IMR-90 (cell line): ENCODE data around the gene PRR33. TPM values are rescaled to one million over a fixed set of nuclear protein-coding genes. Genes with fewer than 3 reads are reported as not detected.

Experiments used
- ATAC-seq: fragments of 200-7000 bp; cut with Tn5 transposase; 2 replicates; pipeline ENCODE4 v1.9.1; 2020; ENCODE audit warnings: low read depth, mild to moderate bottlenecking, moderate library complexity
- BruUV-seq: library from RNA; stranded (reverse); fragments of 400-500 nt; replicated peaks from 2 replicates; lab custom pipeline; 2021; lab: Mats Ljungman, UMichigan
- CTCF ChIA-PET: fragments of 300-600 bp; formaldehyde crosslinking; extraction: SDS; loops from one replicate; lab custom pipeline; 2021; ENCODE audit warnings: antibody characterized with exemption; lab: Yijun Ruan, JAX
- POLR2A ChIA-PET: fragments of 300-600 bp; sonication (Branson Sonifier 250); formaldehyde crosslinking; loops from one replicate; lab custom pipeline; 2022; ENCODE audit warnings: antibody characterized with exemption; ENCODE audit not compliant: unreplicated experiment; lab: Charles Lee
- DNase-seq: peaks from one replicate; pipeline ENCODE4 v3.0.0; 2013
- H2AFZ ChIP-seq: replicated peaks from 2 replicates; pipeline ENCODE3; 2013; ENCODE audit warnings: low read length, mild to moderate bottlenecking; ENCODE audit not compliant: poor library complexity
- H2AK5ac ChIP-seq: 2 replicates; pipeline ENCODE4 v1.6.1; 2013; ENCODE audit warnings: low read depth, low read length, inconsistent platforms
- H2AK9ac ChIP-seq: replicated peaks from 2 replicates; pipeline ENCODE3; 2013; ENCODE audit warnings: mild to moderate bottlenecking, low read depth, low read length, moderate library complexity; ENCODE audit not compliant: poor library complexity
- H2BK120ac ChIP-seq: 2 replicates; pipeline ENCODE4 v1.6.1; 2013; ENCODE audit warnings: low read depth, low read length, inconsistent platforms
- H2BK15ac ChIP-seq: 3 replicates; pipeline ENCODE4 v1.6.1; 2013; ENCODE audit warnings: low read depth, low read length, inconsistent platforms
- H2BK20ac ChIP-seq: 2 replicates; pipeline ENCODE4 v1.6.1; 2013; ENCODE audit warnings: low read depth, mild to moderate bottlenecking, inconsistent platforms, low read length, moderate library complexity
- H2BK5ac ChIP-seq: 2 replicates; pipeline ENCODE4 v1.6.1; 2013; ENCODE audit warnings: mild to moderate bottlenecking, low read depth, low read length, inconsistent platforms; ENCODE audit not compliant: poor library complexity, severe bottlenecking
- H3K14ac ChIP-seq: replicated peaks from 2 replicates; pipeline ENCODE4 v1.6.1; 2013; ENCODE audit warnings: low read depth, low read length, inconsistent platforms
- H3K18ac ChIP-seq: 2 replicates; pipeline ENCODE4 v1.6.1; 2013; ENCODE audit warnings: low read depth, low read length, control low read depth
- H3K23ac ChIP-seq: 2 replicates; pipeline ENCODE4 v1.6.1; 2013; ENCODE audit warnings: low read depth, low read length, inconsistent platforms
- H3K27ac ChIP-seq: 2 replicates; pipeline ENCODE4 v1.5.1; 2013; ENCODE audit warnings: mild to moderate bottlenecking, control low read depth, low read length; ENCODE audit not compliant: insufficient read depth
- H3K27me3 ChIP-seq: 2 replicates; pipeline ENCODE4 v1.6.1; 2013; ENCODE audit warnings: low read length; ENCODE audit not compliant: control insufficient read depth, insufficient read depth
- H3K36me3 ChIP-seq: 2 replicates; pipeline ENCODE4 v1.6.1; 2013; ENCODE audit warnings: low read length, mixed read lengths; ENCODE audit not compliant: control insufficient read depth, insufficient read depth
- H3K4ac ChIP-seq: 2 replicates; pipeline ENCODE4 v1.6.1; 2013; ENCODE audit warnings: low read depth, low read length, inconsistent platforms
- H3K4me1 ChIP-seq: 2 replicates; pipeline ENCODE4 v1.6.1; 2013; ENCODE audit warnings: low read length, mixed read lengths; ENCODE audit not compliant: control insufficient read depth, insufficient read depth
- H3K4me2 ChIP-seq: 2 replicates; pipeline ENCODE4 v1.6.1; 2013; ENCODE audit warnings: low read depth, mild to moderate bottlenecking, control low read depth, low read length, moderate library complexity
- H3K4me3 ChIP-seq: 2 replicates; pipeline ENCODE4 v1.5.1; 2013; ENCODE audit warnings: low read depth, mild to moderate bottlenecking, control low read depth, low read length, moderate library complexity; ENCODE audit not compliant: insufficient read depth
- H3K56ac ChIP-seq: 2 replicates; pipeline ENCODE4 v1.6.1; 2013; ENCODE audit warnings: low read length, inconsistent platforms; ENCODE audit not compliant: insufficient read depth; ENCODE audit errors: extremely low read depth
- H3K79me1 ChIP-seq, 2 experiments: 2 replicates each; pipeline ENCODE4 v1.6.1; 2013; ENCODE audit warnings: low read length in 2 of 2, inconsistent platforms in 1 of 2, low read depth in 1 of 2
- H3K9ac ChIP-seq: 2 replicates; pipeline ENCODE4 v1.6.1; 2013; ENCODE audit warnings: low read depth, low read length, control low read depth
- H3K9me1 ChIP-seq: 2 replicates; pipeline ENCODE4 v1.6.1; 2013; ENCODE audit warnings: low read length, inconsistent platforms; ENCODE audit not compliant: insufficient read depth
- H3K9me3 ChIP-seq: 2 replicates; pipeline ENCODE4 v1.6.1; 2013; ENCODE audit warnings: low read length; ENCODE audit not compliant: control insufficient read depth, insufficient read depth
- H4K20me1 ChIP-seq: 2 replicates; pipeline ENCODE4 v1.6.1; 2013; ENCODE audit warnings: low read length, inconsistent platforms; ENCODE audit not compliant: insufficient read depth
- H4K5ac ChIP-seq: 2 replicates; pipeline ENCODE4 v1.6.1; 2013; ENCODE audit warnings: mild to moderate bottlenecking, low read depth, low read length, control low read depth
- H4K8ac ChIP-seq, 2 experiments: 2 replicates each; pipeline ENCODE4 v1.6.1; 2013; ENCODE audit warnings: low read depth in 2 of 2, low read length in 2 of 2, control low read depth in 1 of 2, inconsistent platforms in 1 of 2
- H4K91ac ChIP-seq: 2 replicates; pipeline ENCODE4 v1.6.1; 2013; ENCODE audit warnings: low read depth, low read length, inconsistent platforms; ENCODE audit not compliant: insufficient read depth
- MXI1 ChIP-seq: IDR thresholded peaks from 2 replicates; pipeline ENCODE4 v1.6.1; 2012; ENCODE audit warnings: low read depth, mild to moderate bottlenecking, low read length, moderate library complexity, borderline replicate concordance
- WGBS, 2 experiments: methylation state at CpG; one replicate each; pipeline versions ENCODE4 v1.1.5 to v1.1.7; 2013; ENCODE audit warnings: missing lambda C conversion rate in 2 of 2; ENCODE audit not compliant: insufficient read length in 1 of 2; ENCODE audit errors: extremely low coverage in 2 of 2; 5-methylcytosine and 5-hydroxymethylcytosine counted together
- dilution Hi-C: fragments of 300-500 bp; cut with HindIII; formaldehyde crosslinking; loops from one replicate; pipeline ENCODE4 v1.14.3; 2018; ENCODE audit warnings: low sequenced_read_pairs; ENCODE audit not compliant: unreplicated experiment
- in situ Hi-C: fragments of 300-500 bp; cut with MboI; formaldehyde crosslinking; loops from 3 replicates; pipeline ENCODE4 v1.14.3; 2019; ENCODE audit warnings: low sequenced_read_pairs, inconsistent platforms, mixed read lengths
- intact Hi-C: fragments of 100-400 bp; cut with micrococcal nuclease; formaldehyde crosslinking; loops from 2 replicates; pipeline ENCODE4 v1.10.0; 2022
- polyA plus RNA-seq, 3 experiments: library from polyadenylated mRNA; depleted of rRNA; stranded (reverse); fragments of >200 nt; gene quantifications; 2 replicates each; pipeline ENCODE4 v1.2.3, GENCODE V29; 2012; ENCODE audit warnings: low replicate concordance in 1 of 3
- total RNA-seq: library from RNA; depleted of rRNA; stranded (reverse); fragments of >200 nt; gene quantifications from 2 replicates; pipeline ENCODE4 v1.2.3, GENCODE V29; 2012

Gene PRR33
- total and polyA plus RNA-seq, 2 of the 4 experiments (the other 2 are of a cell fraction), result not detected

- in situ Hi-C loops, result loop anchor here (5.0 kb wide), 1 partner anchor 269 kb away; no protein-coding TSS in a partner anchor
- dilution Hi-C loops, result no loop called here
These were observed 8.1 kb downstream of the PRR33 start for GRCh38 chr11:1883346-1884302.

More at GRCh38 chr11:1883346-1884302, 8.1 kb downstream of the PRR33 start:
- H3K23ac ChIP-seq, result no peak overlapping the region
- POLR2A ChIA-PET, result no interaction called here
- H4K5ac ChIP-seq, result no peak overlapping the region
- no peak overlapping the region for H4K8ac ChIP-seq
- H3K9me1 ChIP-seq, result no peaks in the 10 kb centered on the region
- H2BK15ac ChIP-seq, result no peak overlapping the region
- H3K18ac ChIP-seq, result no peak overlapping the region
- no peak overlapping the region for H2AK9ac ChIP-seq
- no peak overlapping the region for H3K27ac ChIP-seq
- no peak overlapping the region for H3K4me3 ChIP-seq
- H3K9me3 ChIP-seq, result no peaks in the 10 kb centered on the region
- no peak overlapping the region for H2BK20ac ChIP-seq
- H2BK120ac ChIP-seq, result no peak overlapping the region
- peaks cover 26% of the 10 kb centered on the region for H3K27me3 ChIP-seq
- H2AFZ ChIP-seq, result no peak overlapping the region
- no peak overlapping the region for H2BK5ac ChIP-seq
- BruUV-seq, result no TSS peak
- H3K4ac ChIP-seq, result no peak overlapping the region
- no peak for ATAC-seq
- no peak for TF ChIP-seq MXI1
- H3K36me3 ChIP-seq, result no peaks in the 10 kb centered on the region
- intact Hi-C loops, result no loop called here
- WGBS, 2 experiments, result no CpG with 5 or more reads among the region's 14 CpGs
- H4K20me1 ChIP-seq, result no peaks in the 10 kb centered on the region
- no peak overlapping the region for H4K91ac ChIP-seq
- CTCF ChIA-PET, result interaction anchor here (0.5 kb wide), 1 partner anchor 197 kb away, joined by 4 read pairs; no protein-coding TSS in a partner anchor
- no peak overlapping the region for H3K9ac ChIP-seq
- H2AK5ac ChIP-seq, result no peak overlapping the region
- H3K4me2 ChIP-seq, result no peak overlapping the region
- no peak overlapping the region for H3K56ac ChIP-seq
- H3K79me1 ChIP-seq, result no peaks in the 10 kb centered on the region
- H3K4me1 ChIP-seq, result no peaks in the 10 kb centered on the region
- DNase-seq, result no peak
- H3K14ac ChIP-seq, result no peak overlapping the region
